ENCODE results near the gene ERGIC3.

ERGIC3 gene

GRCh38 chr20:35600176-35600992 is 58.5 kb downstream of the ERGIC3 start:
- TF ChIP-seq CREB1 (IDR thresholded peaks at IDR 0.05; ENCODE audit: low read depth): no peak
- TF ChIP-seq CEBPB (IDR thresholded peaks at IDR 0.05): no peak
- TF ChIP-seq YY1 (IDR thresholded peaks at IDR 0.05; ENCODE audit: low read depth): no peak
- TF ChIP-seq REST (IDR thresholded peaks at IDR 0.05; ENCODE audit: low read depth): no peak
- no peak for TF ChIP-seq TEAD4 (IDR thresholded peaks at IDR 0.05)
- TF ChIP-seq MAX (IDR thresholded peaks at IDR 0.05): no peak
- TF ChIP-seq EGR1 (IDR thresholded peaks at IDR 0.05): no peak
- TF ChIP-seq RAD21 (IDR thresholded peaks at IDR 0.05; ENCODE audit: low read depth): no peak
- no peak for TF ChIP-seq FOXM1 (IDR thresholded peaks at IDR 0.05; ENCODE audit: borderline replicate concordance, low read depth)

DNA sequence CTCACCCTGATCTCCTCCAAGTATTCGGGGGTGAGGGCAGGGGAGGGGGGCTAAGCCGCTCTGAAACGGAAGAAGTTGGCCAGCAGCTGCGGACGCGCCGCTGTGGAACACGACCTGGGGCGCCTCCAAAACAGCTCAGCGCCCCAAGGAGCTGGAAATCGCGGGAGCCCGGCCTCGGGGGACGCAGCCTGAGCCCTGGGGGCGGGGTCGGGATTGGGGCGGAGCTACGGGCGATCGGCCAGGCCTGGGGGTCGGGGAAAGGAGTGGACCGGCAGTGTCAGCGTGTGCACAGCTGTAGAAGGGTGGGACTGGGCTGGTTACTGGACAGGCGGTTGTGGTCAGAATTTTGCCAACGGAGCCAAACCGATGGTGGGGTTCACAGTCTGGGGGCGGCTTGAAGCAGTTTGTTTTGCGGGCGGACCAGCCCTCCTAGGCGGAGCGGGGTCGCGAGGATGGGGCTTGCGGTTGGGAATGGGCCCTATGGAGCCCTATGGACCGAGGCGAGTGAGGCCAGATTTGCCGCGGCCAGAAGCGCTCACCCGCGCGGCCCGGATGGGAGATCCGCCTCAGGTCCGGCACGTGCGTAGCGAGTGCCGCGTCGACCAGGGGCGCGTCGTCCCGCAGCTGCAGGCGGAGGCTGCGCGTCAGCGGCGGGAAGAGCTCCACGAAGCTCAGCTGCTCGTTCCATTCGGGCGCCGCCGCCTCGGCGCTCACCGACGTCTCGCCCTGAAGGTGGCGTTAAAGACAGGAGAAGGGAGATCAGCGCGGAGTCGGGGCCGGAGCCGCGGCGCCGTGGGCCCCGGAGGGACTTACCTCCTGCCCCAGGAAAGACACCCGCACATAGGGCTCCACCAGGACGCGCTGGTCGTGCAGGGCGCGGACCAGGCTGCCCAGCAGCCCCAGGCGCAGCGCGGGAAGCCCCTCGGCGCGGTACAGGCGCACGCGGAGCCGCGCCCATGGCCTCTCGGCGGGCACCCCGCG is 59.4 kb downstream of the ERGIC3 start:
- TF ChIP-seq YY1 (IDR thresholded peaks at IDR 0.05; ENCODE audit: low read depth): no peak
- TF ChIP-seq MAX (IDR thresholded peaks at IDR 0.05): peak; percentile 83

GRCh38 chr20:35601990-35602389 is 60.1 kb downstream of the ERGIC3 start:
- no peak for TF ChIP-seq CEBPB (IDR thresholded peaks at IDR 0.05)
- no peak for TF ChIP-seq REST (IDR thresholded peaks at IDR 0.05; ENCODE audit: low read depth)

DNA sequence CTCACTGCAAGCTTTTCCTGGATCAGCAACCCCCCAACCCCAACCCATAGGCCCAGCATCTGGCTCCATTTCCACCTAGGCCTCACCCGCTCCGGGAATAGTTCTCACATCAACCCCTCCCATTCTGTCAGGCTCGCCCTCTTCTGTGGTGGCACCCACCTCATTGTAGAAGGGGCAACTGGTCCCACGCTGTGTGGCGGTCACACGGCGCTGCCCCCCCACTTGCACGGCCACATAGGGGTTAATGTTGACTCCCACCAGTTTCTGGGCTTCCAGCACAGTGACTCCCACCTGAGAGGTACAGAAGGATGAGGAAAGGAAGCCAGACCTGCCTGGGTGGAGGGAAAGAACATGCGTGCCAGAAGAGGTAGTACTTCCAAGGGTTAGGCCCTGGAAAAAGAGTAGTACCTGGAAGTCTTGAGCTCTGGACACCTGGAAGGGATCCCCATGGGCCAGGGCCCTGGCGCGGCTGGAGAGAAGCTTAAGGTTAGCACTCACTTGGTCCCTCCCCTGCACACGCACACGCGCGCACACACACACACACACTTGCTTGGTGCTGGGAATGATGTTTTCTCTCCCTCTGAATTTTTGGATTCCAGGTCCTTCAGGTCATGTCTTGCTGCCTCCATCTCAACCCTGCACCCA is 61.1 kb downstream of the ERGIC3 start:
- TF ChIP-seq TEAD4 (IDR thresholded peaks at IDR 0.05) (no peak), USF1 (IDR thresholded peaks at IDR 0.05) (no peak), MAX (IDR thresholded peaks at IDR 0.05) (no peak), NFIC (IDR thresholded peaks at IDR 0.05) (no peak), CEBPB (IDR thresholded peaks at IDR 0.05) (no peak), FOXM1 (IDR thresholded peaks at IDR 0.05; ENCODE audit: borderline replicate concordance, low read depth) (no peak), CREB1 (IDR thresholded peaks at IDR 0.05; ENCODE audit: low read depth) (no peak), YY1 (IDR thresholded peaks at IDR 0.05; ENCODE audit: low read depth) (no peak), EGR1 (IDR thresholded peaks at IDR 0.05) (no peak), REST (IDR thresholded peaks at IDR 0.05; ENCODE audit: low read depth) (no peak), TAF1 (IDR thresholded peaks at IDR 0.05; ENCODE audit: low read depth) (no peak), ZBTB7A (IDR thresholded peaks at IDR 0.05; ENCODE audit: low read depth) (no peak)
